ENCODE data around the gene LPP.

LPP gene

DNA sequence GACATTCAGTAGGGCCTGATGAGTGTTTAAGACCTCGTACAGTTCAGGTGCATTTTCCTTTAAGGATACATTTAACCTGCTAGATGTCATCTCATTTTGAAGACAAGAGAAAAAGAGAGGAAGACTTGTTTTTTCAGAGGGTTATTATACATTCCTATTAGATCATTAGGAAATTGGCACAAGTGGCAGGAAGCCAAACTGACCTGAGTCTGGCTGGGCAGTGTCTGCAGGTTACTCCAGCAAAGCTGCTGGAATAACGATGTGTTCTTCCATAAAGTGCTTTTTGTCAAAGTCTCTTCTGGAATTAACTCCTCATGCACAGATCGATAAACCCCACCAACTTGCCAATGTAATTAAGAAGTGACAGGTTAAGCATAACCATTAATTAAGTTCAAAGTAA, 621.5 kb downstream of the LPP start:
- TF ChIP-seq SIN3A (IDR thresholded peaks at IDR 0.05; ENCODE audit: borderline replicate concordance, insufficient read depth, low read length), result no peak
- no peak for TF ChIP-seq FOXP2 (optimal IDR thresholded peaks at IDR 0.05; ENCODE audit: borderline replicate concordance, extremely low read depth, extremely low read length, insufficient read depth)
- TF ChIP-seq POLR2AphosphoS5 (IDR thresholded peaks at IDR 0.05; ENCODE audit: low read depth, low read length), result no peak
- TF ChIP-seq, protein P1, sequence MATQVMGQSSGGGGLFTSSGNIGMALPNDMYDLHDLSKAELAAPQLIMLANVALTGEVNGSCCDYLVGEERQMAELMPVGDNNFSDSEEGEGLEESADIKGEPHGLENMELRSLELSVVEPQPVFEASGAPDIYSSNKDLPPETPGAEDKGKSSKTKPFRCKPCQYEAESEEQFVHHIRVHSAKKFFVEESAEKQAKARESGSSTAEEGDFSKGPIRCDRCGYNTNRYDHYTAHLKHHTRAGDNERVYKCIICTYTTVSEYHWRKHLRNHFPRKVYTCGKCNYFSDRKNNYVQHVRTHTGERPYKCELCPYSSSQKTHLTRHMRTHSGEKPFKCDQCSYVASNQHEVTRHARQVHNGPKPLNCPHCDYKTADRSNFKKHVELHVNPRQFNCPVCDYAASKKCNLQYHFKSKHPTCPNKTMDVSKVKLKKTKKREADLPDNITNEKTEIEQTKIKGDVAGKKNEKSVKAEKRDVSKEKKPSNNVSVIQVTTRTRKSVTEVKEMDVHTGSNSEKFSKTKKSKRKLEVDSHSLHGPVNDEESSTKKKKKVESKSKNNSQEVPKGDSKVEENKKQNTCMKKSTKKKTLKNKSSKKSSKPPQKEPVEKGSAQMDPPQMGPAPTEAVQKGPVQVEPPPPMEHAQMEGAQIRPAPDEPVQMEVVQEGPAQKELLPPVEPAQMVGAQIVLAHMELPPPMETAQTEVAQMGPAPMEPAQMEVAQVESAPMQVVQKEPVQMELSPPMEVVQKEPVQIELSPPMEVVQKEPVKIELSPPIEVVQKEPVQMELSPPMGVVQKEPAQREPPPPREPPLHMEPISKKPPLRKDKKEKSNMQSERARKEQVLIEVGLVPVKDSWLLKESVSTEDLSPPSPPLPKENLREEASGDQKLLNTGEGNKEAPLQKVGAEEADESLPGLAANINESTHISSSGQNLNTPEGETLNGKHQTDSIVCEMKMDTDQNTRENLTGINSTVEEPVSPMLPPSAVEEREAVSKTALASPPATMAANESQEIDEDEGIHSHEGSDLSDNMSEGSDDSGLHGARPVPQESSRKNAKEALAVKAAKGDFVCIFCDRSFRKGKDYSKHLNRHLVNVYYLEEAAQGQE (IDR thresholded peaks at IDR 0.05; ENCODE audit: insufficient read depth in 1 of 2, low read depth in 2 of 2, low read length in 2 of 2), result no peak
- TF ChIP-seq TAF1 (IDR thresholded peaks at IDR 0.05; ENCODE audit: borderline replicate concordance, insufficient read depth, low read length), result no peak

- no peak for TF ChIP-seq SIN3A (IDR thresholded peaks at IDR 0.05; ENCODE audit: borderline replicate concordance, insufficient read depth, low read length)
- TF ChIP-seq FOXP2 (optimal IDR thresholded peaks at IDR 0.05; ENCODE audit: borderline replicate concordance, extremely low read depth, extremely low read length, insufficient read depth), result no peak
- no peak for TF ChIP-seq TAF1 (IDR thresholded peaks at IDR 0.05; ENCODE audit: borderline replicate concordance, insufficient read depth, low read length)
- no peak for TF ChIP-seq POLR2AphosphoS5 (IDR thresholded peaks at IDR 0.05; ENCODE audit: low read depth, low read length)
- TF ChIP-seq, protein P1 (IDR thresholded peaks at IDR 0.05; ENCODE audit: insufficient read depth in 1 of 2, low read depth in 2 of 2, low read length in 2 of 2), result no peak
These were observed 622.5 kb downstream of the LPP start for GRCh38 chr3:188776447-188776846.

DNA sequence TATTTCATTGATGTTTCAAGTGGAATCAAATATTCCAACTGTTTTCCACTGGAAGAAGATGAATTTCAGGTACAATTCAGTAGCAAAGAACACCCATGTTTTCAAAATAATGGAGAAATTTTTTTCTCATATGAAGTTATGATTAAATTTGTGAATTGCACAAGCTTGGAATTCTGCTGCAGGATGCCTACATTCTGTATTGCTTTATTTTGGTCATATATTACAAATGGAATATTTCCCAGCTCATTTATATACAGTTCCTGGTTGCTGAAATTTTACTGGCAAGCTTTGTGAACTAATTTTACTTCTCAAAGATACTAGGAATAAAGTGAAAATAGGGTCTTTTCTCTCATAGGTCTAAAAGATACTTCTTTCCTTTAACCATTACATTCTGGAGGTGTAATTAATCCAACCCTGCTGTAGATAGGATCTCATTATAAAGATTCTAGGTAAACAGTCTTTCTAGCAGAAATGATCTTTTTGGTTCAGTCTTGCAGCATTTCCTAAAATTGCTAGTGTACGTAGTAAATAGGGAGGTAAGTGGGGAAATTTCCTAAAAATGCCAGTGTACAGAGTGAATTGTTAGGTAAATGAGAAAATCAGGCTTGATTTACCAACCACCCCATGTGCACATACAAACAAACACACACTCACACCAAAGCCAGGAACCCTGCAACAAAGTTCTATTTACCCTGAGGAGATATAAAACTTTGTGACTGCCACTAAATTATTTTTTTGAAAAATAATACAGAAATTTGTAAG, 624.3 kb downstream of the LPP start:
- TF ChIP-seq, protein P1 (IDR thresholded peaks at IDR 0.05; ENCODE audit: insufficient read depth in 1 of 2, low read depth in 2 of 2, low read length in 2 of 2), result no peak
- no peak for TF ChIP-seq TAF1 (IDR thresholded peaks at IDR 0.05; ENCODE audit: borderline replicate concordance, insufficient read depth, low read length)
- TF ChIP-seq POLR2AphosphoS5 (IDR thresholded peaks at IDR 0.05; ENCODE audit: low read depth, low read length), result no peak
- TF ChIP-seq SIN3A (IDR thresholded peaks at IDR 0.05; ENCODE audit: borderline replicate concordance, insufficient read depth, low read length), result no peak
- no peak for TF ChIP-seq FOXP2 (optimal IDR thresholded peaks at IDR 0.05; ENCODE audit: borderline replicate concordance, extremely low read depth, extremely low read length, insufficient read depth)

DNA sequence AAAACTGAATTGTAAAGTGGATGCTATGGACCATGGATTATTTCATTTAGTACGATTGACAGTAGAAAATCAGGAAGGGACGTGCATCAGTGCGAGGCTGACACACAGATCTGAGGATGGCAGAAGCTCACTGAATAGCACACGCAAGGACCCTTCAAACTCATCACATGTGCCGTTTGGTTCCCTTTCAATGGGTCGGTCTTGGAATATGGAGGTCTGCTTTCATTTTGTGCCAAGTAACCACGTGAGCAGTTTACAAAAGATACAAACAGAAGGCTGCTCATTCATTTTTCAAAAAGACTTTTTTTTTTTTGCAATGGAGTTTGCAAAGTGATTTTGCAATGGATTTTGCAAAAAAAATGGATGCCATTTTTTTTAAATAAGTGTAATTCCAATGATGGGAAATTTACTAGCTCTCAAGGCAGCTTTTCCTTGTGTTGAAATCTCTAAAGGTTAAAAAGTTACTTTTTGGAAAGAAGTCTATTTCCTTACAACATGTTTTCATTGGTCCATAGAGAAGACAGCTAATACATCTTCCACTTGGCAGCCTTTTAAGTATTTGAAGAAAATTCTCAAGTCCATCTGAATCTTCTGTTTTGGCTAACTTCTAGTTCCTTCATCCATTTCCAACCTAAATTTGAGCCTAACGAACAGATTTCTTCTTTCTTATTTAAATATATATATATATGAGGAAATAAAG, 625.5 kb downstream of the LPP start:
- TF ChIP-seq FOXP2 (optimal IDR thresholded peaks at IDR 0.05; ENCODE audit: borderline replicate concordance, extremely low read depth, extremely low read length, insufficient read depth) (no peak), SIN3A (IDR thresholded peaks at IDR 0.05; ENCODE audit: borderline replicate concordance, insufficient read depth, low read length) (no peak), TAF1 (IDR thresholded peaks at IDR 0.05; ENCODE audit: borderline replicate concordance, insufficient read depth, low read length) (no peak)
- TF ChIP-seq, protein P1 (IDR thresholded peaks at IDR 0.05; ENCODE audit: insufficient read depth in 1 of 2, low read depth in 2 of 2, low read length in 2 of 2), result no peak
